Measurements from ENCODE around the gene TNFRSF6B.

GRCh38 chr20:63661959-63662812 is 34.3 kb upstream of the TNFRSF6B start:
- TF ChIP-seq CTCF (conservative IDR thresholded peaks at IDR 0.05; ENCODE audit: low read length) (no peak), EZH2phosphoT487 (IDR thresholded peaks at IDR 0.05; ENCODE audit: borderline replicate concordance) (no peak)

Measured in Loucy (cell line).